ENCODE measurements around the gene LRRC46.

LRRC46 gene

DNA sequence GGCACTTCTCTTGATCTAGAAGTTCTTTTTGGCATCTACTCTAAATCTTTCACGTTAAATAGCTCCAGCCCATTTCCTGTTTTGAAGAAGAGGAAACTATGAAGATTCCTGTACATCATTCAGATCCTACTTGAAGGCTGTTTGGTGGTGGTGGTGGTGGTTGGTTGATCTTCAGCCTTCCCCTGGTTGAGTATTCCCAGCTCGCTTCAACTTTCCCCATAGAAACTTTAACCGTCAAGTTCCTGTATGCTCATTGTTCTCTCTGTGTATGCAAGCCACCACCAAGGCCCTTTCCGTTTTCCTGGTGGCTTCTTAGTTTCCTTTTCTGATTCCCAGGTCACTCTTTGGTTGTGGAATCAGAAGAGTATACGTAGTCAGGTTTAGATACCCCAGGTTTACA, 3.3 kb downstream of the LRRC46 start:
- no peak for DNase-seq

DNA sequence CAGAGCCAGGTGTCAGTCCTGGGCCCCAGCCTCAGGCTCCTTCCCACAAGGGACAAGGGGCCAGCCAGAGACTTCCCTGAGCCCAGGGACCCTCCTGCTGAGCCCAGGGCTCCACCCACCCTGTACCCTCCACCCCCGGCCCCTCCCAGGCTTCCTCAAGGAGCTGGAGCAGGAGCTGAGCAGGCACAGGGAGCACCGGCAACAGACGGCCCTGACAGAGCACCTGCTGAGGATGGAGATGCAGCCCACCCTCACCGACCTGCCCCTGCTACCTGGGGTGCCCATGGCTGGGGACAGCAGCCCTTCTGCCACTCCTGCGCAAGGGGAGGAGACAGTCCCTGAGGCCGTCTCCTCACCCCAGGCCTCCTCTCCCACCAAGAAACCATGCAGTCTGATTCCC, 5.1 kb downstream of the LRRC46 start:
- no peak for DNase-seq

DNA sequence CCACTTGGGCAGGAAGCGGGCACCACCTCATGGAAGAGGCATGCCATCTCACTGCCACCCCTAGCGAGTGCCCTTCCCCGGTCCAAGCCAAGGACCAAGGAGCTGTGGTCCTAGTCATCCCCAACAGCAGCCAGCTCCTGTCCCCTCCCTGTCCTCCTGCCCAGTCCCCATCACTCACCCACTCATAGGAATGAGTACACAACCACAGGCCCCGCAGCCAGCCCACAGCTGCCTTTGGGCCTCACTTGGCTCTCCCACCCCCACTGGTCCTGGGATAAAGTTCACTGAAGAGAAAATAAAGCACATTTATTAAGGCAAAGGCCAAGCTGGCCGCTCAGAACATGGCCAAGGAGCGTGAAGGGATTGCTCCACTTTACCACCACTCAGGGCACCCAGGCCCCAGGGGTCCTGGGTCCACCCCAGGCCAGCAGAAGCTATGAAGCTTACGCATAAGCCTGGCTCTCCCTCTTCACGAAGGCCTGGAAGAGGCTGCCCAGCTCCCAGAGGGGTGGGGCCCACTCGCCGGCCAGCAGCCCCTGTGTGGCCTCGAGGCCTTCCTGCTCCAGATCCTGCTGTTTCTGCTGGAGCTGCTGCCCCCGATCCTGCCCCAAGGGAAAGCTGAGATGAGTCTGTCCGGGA, 6.0 kb downstream of the LRRC46 start:
- DNase-seq, result no peak

DNA sequence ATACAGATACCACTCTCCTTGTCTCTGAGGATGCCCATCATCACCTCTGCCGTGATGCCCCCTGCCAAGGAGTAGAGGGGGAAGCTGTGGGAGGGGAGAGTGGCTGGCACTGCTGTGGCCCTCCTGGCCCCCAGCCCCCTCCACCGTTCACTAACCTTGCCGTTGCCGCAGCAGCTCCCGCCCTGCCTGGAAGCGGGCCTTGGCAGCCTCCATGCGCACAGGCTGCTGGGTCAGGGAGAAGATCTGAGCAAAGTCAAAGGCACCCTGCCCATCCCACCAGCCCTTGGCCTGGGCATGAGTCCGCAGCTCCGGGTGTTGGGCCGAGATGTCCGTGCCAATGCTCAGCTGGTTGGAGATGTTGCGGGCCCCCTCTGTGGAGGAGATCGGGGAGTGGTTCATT, 7.2 kb downstream of the LRRC46 start:
- DNase-seq, result no peak

DNA sequence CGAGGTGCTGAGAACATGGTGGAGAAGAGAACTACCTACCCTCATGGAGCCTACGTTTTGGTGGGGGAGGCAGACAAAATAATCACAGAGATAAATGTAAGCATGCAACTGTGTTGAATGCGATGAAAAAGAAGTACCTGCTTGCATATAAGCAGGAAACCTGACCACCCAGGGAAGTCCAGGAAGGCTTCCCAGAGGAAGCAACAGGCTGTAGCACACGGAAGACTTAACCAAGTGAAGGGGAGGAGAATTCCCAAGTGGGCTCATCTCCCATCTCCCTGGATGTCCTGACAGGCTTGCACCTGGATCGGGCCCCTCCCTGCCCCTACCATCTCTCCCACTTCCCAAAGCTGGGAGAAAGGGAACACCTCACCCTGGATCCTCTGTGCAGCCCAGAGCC, 7.6 kb downstream of the LRRC46 start:
- no peak for DNase-seq

DNA sequence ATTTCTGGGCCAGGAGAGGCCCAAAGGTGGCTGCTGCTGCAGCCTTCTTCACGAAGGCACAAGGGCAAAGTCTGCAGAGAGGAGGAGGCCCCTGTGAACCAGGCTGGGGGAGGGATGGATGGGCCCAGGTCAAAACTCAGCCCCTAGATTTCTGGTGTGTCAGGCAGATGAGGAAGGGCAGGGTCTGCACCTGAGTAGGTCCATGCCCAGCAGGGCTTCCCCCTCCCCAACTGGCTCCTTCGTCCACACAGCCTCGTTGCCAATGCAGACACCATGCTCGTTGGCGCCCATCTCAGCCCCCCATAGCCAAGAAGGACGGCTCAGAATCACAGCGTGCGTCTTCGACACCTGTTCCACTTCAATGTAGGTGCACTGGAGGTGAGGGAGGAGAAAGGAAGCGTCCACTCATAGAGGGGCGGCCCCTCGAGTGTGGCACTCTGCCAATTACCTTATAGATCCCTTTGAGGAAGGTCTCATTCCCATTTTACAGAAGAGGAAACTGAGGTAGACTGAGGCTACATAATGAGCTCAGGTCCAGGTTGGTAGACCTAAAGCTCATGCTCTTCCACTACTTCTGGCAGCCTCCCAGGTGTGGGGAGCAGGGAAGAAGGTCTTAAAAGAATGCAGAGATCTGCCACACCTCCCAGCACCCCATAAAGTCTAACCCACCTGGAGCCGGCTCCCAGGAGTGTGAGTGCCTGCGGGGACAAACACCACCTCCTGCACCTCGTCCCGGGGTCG, 8.7 kb downstream of the LRRC46 start:
- DNase-seq, result no peak

DNA sequence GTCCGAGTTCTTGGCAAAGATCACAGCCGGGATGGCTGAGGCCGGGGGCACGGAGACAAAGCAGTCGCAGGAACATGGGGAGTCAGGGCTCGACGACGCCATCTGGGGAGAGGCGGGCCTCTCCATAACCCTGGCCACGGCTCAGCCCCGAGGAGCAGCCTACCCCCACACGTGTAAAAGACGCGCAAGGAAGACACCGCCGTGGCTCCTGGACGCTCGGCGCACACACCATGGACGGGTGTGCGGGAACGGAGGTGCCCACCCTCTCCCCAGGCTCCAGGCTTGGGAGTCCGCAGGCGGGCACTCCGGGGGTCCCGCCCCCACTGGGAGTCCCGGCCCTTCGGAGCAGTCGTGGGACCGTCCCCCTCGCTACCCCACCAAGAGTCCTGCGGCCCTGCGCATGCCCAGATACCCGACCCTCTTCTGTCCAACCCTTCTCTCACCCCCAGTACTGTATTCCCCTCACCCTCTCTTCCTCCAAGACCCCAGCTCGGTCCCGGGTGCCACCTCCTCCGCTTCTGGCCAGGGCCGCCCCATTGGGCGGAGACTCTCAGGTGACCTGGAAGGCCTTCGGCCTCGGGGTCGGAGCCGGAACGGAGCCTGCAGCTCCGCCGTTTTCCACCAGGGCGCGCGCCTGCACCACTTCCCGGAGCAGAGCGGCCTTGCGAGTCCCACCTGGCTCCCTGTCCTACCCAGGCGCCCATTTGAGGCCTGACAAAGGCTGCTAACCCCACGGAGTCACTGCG, 9.4 kb downstream of the LRRC46 start, which contains the start of gene SCRN2:
Gene SCRN2, minus strand, starts transcription at position 532 of the 746 bp plus-strand sequence. Its CDS starts 430 bp downstream, at position 102.
- DNase-seq, result peak; percentile 87

DNA sequence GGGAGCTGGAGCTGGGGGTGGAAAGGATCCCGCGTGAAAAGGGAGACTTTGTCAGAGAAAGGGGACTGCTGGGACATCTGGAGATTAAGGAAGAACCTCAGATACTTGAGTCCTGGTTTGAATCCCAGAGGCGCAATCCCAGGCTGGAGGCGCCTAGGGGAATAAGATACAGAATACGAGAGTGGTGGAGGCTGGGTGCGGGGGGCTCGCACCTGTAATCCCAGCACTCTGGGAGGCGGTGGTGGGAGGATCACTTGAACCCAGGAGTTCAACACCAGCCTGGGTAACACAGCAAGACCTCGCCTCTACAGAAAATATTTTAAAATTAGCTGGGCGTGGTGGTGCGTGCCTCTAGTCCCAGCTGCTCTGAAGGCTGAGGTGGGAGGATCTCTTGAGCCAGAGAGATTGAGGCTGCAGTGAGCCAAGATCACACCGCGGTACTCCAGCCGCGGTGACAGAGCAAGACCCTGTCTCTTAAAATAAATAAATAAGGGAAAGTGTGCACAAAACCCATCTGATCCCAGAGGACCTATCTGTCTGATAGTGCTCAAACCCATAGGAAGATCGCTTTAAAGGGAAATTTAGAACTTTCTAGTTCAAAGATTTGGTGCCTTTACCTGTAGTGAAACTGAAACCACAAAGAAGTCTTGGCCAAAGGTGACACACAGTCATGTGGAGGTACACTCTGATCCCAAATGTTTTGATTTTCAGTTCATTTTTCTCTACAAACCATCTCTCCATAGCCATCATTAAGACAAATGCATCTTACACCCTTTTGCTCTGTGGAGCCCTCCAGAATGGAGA, 10.2 kb downstream of the LRRC46 start:
- DNase-seq, result no peak

DNA sequence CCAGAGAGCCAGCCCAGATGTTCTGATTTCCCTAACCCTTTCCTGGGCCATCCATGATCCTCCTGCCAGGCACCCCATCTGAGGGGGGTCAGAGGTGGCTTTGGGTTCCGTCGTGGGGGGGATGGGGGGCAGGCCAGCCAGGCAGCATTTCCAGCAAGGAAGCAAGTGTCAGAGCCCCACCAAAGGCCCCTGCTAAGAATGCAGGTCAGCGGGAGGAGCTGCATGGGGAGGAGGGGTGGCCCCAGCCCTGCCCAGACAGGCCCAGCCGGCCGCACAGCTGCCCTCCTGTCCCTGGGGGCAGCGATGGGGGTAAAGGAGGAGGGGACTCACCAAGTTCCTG, 11.9 kb downstream of the LRRC46 start:
- no peak for DNase-seq

DNA sequence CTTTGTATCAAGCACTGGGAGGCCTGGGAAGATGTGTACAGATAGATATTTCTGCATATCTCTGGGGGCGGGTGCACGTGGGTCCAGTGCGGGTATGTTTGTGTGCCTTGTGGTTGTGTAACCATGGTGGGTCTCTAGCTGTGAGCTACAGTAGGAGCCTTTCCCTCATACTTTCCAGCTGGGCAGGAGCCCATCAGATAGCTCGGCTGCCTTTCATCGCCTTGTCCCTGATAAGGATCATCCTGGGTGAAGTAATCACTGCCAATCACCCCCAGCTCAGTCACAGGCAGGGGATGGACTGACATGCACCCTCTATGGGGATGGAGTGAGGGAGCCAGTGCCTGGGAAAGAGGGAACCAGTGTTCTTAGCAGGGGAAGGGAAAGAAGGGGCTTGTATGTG, 12.8 kb downstream of the LRRC46 start:
- DNase-seq, result no peak

DNA sequence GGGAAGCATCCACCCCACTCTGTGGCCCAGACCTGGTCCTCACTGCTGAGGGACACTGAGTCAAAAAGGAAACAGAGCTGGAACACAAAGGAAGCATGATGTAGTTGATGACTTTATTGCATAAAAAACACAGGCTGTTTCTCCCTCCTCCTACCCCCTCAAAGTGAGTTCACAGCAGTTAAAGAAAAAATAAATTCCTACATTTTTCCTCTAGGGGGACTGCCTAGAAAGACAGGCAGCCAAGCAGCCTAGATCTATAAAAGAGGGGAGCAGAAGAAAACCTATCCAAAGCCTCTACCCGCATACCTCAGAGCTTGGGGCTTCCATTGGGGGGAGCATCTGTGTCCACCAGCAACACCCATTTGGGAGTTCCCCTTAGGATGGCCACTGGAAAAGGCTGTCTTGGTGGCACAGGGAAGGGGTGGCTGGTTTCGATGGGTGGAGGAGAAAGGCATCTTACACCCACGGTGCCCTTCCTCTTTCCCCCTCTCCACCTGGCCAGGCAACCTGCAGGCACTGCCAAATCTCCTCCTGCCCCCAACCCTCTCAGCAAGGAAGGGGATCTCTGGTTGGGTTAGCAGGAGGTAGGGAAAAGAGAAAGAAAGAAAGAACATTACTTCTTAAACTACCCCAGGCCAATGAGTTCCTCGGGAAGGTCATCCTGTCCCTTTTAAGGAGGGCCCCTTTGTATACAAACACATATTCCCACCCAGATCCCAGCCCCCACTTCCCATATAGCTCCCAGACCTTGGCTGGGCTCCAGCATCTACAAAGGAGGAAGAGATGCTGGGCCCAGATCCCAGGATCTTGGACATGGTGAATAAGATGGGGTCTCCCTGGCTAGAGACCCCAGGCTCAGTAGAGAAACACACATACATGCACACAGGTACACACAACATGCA, 13.6 kb downstream of the LRRC46 start:
- DNase-seq, result no peak

DNA sequence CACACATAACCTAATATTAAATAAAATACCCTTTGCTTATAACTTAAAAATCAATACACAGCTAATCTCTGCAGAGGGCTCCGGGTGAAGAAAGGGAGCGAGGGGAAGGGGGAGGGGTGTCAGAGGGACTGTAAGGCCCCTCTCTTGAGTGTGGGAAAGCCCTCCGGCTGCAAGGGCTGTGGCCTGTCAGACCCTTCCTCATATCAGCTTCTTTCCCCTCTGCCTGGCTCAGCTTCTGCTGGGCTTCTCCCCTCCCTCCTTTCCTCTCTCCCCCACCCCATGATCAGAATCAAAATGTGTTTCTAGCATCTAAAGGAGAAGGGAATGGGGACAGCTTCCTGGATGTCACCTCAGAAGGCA, 14.2 kb downstream of the LRRC46 start:
- DNase-seq, result no peak

DNA sequence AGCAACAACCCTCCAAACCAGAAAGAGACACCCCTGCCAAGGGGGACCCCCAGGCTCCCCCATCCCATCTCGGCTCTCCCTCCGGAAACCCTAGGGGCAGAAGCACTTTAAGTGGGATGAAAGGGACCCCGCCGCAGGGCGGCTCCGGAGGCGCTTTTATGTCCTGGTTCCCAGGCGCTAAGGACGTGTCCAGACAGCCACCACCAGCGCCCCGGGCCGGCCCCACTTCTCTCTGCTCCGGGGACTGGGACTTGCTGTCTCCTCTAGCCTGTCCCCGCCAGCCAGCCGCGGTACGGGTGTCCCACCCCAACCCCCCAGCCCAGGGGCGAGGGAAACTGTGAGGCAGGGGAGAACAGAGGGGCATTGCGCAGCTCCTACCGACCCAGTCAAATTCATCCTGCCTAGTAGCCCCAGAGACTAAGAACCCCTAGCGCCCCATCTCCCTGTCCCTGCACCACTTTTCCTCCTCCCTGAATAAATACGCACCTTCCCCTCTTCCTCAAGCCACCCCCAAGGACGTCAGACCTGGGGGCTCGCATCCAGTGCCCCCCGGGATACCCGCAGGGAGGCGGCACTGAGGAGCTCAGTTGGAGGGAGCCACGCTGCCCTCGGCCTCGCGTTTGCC, 15.4 kb downstream of the LRRC46 start:
- no peak for DNase-seq

DNA sequence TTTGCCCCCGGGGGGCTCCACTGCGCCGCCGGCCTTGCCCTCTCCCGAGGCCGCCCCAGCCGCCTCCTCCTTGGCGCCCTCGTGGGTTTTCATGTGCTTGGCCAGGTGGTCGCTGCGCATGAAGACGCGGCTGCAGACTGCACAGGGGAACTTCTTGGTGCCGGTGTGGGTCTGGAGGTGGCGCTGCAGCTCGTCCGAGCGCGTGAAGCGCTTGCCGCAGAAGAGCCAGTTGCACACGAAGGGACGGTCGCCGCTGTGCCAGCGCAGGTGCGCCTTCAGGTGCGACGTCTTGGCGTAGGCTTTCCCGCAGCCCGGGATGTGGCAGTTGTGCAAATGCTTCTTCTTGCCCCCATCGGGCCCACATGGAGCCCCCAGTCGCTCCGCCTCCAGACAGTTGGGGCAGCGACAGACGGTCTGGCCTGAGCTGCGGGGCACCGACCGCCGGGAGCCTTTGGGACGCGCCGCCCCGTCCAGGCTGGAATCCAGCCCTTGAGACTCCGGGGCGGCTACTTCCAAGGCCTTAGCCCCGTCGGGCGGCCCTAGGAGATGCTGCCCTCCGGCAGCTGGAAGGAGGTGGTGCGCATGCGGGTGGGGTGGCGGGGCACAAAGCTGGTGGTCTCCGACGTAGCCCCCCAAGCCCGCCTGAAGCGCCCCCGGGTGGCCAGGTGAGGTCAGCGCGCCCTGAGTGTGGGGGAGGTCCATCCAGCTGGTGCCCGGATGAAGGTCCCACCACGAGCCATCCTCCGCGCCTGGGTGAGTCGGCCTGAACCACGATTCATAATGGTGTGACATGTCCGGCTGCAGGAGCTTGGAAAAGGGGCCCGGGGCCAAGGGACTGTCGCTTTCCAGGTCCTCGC, 16.1 kb downstream of the LRRC46 start:
- no peak for DNase-seq

DNA sequence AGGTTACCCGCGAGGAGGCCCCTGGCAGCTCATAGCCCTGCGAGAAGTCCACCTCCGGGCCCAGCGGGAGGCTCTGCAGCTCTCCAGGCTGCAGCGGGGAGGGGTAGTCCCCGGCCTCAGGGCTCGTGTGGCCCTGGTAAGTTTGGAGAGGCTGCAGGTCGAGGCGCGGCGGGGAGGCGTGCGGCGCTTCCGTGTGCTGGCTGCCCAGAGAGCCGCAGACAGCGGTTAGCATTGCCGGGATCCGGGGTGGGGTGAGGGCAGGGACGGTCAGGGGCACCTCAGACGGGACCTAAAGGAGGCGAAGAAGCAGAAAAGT, 16.7 kb downstream of the LRRC46 start:
- no peak for DNase-seq

DNA sequence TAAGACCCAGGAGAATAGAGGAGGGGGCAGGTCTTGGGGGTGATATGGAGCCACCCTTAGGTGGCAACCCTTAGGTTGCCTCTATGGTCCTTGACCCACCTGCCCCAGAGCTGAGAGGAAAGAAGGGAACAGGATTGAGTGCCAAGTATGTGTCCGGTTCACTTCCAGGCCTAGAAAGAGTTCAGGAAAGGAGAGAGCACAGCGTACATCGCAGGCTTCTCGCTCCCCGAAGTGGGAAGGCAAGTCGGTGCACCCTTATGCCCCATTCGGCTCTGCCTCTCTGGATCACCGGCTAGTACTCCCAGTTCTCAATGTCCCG, 18.9 kb downstream of the LRRC46 start:
- DNase-seq, result no peak

DNA sequence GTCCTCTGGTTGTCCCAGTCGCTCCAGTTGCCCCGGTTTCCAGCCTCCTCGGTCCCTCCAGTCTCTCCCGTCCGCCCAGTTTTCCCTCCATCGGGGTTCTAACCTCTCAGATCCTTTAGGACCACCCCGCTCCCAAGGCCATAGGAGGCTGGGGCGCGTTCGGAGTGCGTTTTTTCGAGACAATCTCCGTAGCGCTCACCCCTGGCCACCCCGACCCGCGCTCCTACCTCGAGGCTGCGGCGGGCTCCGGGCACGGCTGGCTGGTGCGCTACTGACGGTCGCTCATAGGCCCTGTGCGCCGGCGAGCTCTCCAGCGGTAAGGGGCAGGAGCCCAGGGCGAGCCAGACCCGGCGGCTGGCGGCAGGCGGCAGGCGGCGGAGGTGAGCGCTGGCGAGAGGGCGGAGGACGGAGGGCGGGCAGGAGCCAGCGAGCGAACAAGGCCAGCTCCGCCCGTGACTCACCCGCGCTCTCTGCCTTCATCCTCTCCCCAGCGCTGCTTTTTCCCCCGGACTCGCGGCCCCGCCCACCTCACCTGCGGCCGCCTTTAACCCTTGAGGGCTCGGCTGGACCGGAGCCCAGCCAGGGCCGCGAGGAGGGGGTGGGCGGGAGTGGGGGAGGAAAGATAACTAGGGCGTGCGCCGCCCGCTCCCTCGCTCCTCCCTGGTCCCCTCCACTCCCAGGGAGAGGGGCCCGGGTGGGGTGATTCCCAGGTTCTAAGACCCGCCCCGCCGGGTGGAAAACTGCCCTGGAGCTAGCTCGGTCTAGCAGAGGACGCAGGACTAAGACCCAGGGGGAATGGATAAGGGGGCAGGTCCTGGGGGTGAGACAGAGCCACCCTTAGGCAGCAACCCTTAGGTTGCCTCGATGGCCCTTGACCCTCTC, 19.5 kb downstream of the LRRC46 start, which contains the start of gene SP6:
Gene SP6, minus strand, starts transcription at position 472 of the 882 bp plus-strand sequence. CDS start 2,734 bp downstream, outside the sequence.
- DNase-seq, result peak; percentile 68

DNA sequence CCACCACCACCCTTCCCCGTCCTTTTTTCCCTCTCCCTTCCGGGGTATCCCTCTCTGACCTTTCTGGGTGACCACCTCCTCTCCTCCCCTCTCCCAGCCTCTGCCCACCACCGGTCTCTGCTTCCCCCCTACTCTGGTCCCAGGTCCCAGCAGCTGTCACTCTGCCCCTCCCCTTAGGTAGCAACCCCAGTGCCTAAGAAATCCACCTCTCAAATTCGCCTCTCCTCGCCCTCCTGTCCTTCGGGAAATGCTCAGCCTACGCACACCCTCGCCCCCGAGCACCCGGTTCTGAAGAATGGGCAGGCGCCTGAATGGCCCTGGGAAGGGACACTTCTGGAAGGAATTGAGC, 20.3 kb downstream of the LRRC46 start:
- no peak for DNase-seq

DNA sequence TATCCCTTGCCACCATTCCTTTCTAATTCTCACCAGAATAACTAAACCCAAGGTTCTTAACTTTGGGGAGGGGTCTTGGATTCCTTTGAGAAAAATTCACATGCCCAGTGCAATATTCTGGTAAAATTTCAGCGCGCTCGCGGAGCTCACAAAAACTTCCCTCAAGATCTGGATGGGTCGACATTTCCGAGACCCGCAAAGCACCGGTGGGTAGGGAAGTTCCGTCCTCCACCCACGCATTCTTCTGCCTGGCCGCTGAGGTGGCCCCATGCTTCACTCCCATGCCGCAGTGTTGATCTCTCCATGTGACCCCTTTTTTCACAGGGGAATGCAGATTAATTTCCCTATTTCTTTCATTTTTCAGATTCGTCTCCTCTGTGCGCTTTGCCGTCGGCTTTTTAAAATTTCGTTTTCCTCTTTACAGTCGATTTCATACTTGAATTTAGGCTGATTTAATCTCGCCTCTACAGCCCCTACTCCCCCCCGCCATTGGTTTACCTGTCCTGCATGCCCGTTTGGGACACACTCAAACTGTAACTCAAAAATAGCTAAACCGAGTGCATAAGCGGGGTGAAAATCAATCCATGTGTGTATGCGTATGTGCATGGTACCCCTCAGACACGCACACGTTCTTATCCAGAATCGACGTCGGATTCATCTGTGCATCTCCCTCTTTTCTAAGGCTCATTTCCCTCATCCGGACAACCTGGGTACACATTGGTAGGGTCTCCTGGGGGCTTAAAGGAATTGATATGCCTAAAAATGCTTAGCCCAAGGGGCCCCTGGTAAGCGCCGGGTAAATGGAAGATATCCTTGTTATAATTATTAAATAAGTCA, 20.9 kb downstream of the LRRC46 start:
- no peak for DNase-seq
